CD4-positive, alpha-beta T cell (primary cell): ENCODE data around the gene CCL15. TPM values are rescaled to one million over a fixed set of nuclear protein-coding genes. Genes with fewer than 3 reads are reported as not detected.

Experiments used
- ATAC-seq: fragments of 200-7000 bp; cut with Tn5 transposase; one replicate; pipeline ENCODE4 v1.10.0; 2022; ENCODE audit warnings: mild to moderate bottlenecking; ENCODE audit not compliant: poor library complexity
- CTCF ChIA-PET: fragments of 350-600 bp; sonication (Branson Sonifier 250); formaldehyde crosslinking; loops from one replicate; lab custom pipeline; 2021; ENCODE audit warnings: antibody characterized with exemption, inconsistent platforms; lab: Charles Lee
- POLR2A ChIA-PET: fragments of 350-600 bp; sonication (Branson Sonifier 250); formaldehyde crosslinking; loops from one replicate; lab custom pipeline; 2021; ENCODE audit warnings: antibody characterized with exemption, inconsistent platforms; lab: Charles Lee
- DNase-seq, 14 experiments: peaks; one replicate each; pipeline ENCODE4 v3.0.0-alpha.2; 2013 to 2020; ENCODE audit warnings: mixed read lengths in 2 of 14
- H3K27ac ChIP-seq, 2 donors: one replicate each; pipeline versions ENCODE4 v1.5.1 to v1.7.0; 2013; ENCODE audit warnings: low read length in 2 of 2, low read depth in 1 of 2, mild to moderate bottlenecking in 1 of 2
- H3K27me3 ChIP-seq, 2 experiments: 1 replicate in 1 of 2; 2 replicates in 1 of 2; pipeline versions ENCODE4 v1.6.1 to v1.7.0; 2013; ENCODE audit warnings: low read length in 2 of 2, control low read depth in 1 of 2, mild to moderate bottlenecking in 1 of 2, moderate library complexity in 1 of 2; ENCODE audit not compliant: insufficient read depth in 2 of 2, control insufficient read depth in 1 of 2
- H3K36me3 ChIP-seq: one replicate; pipeline ENCODE4 v1.6.1; 2013; ENCODE audit warnings: low read length, control low read depth; ENCODE audit not compliant: insufficient read depth
- H3K4me1 ChIP-seq: one replicate; pipeline ENCODE4 v1.6.1; 2013; ENCODE audit warnings: low read length, control low read depth; ENCODE audit not compliant: insufficient read depth
- H3K4me3 ChIP-seq: one replicate; pipeline ENCODE4 v1.5.1; 2013; ENCODE audit warnings: mild to moderate bottlenecking, low read length, moderate library complexity
- H3K9me3 ChIP-seq, 2 experiments: 1 replicate in 1 of 2; 2 replicates in 1 of 2; pipeline versions ENCODE4 v1.6.1 to v1.7.0; 2013; ENCODE audit warnings: low read length in 2 of 2, mild to moderate bottlenecking in 2 of 2, control low read depth in 1 of 2, moderate library complexity in 1 of 2; ENCODE audit not compliant: control insufficient read depth in 1 of 2, insufficient read depth in 1 of 2
- H3K27ac Mint-ChIP-seq: one replicate; pipeline ENCODE4 v1.8.0; 2020; ENCODE audit warnings: mixed read lengths
- H3K27me3 Mint-ChIP-seq: one replicate; pipeline ENCODE4 v1.8.0; 2021; ENCODE audit warnings: mixed read lengths
- H3K36me3 Mint-ChIP-seq: one replicate; pipeline ENCODE4 v1.8.0; 2021; ENCODE audit warnings: low read depth, mixed read lengths
- H3K4me1 Mint-ChIP-seq: one replicate; pipeline ENCODE4 v1.8.0; 2021; ENCODE audit warnings: low read depth, mixed read lengths
- H3K4me3 Mint-ChIP-seq: one replicate; pipeline ENCODE4 v1.8.0; 2020; ENCODE audit warnings: mild to moderate bottlenecking, mixed read lengths
- H3K9me3 Mint-ChIP-seq: one replicate; pipeline ENCODE4 v1.8.0; 2020; ENCODE audit warnings: mixed read lengths
- CTCF ChIP-seq: fragments of 200-600 bp; IDR thresholded peaks from one replicate; pipeline ENCODE4 v1.8.0; 2022; ENCODE audit warnings: antibody characterized with exemption, mild to moderate bottlenecking
- intact Hi-C, 2 experiments: fragments of 100-400 bp; cut with DNase I in 1 of 2; cut with micrococcal nuclease in 1 of 2; formaldehyde crosslinking; loops; one replicate each; pipeline versions ENCODE4 v1.15.1 to v1.9.0; 2023 to 2025; cut with DNase I, micrococcal nuclease
- total RNA-seq, 174 experiments: library from RNA in 2 of 174; stranded (reverse) in 2 of 174; gene quantifications; one replicate each; pipeline ENCODE4 v1.2.3 and lab custom pipeline; 2021 to 2026

The CCL15 gene
- total RNA-seq, 2 experiments from 2014 or later: not detected

DNA sequence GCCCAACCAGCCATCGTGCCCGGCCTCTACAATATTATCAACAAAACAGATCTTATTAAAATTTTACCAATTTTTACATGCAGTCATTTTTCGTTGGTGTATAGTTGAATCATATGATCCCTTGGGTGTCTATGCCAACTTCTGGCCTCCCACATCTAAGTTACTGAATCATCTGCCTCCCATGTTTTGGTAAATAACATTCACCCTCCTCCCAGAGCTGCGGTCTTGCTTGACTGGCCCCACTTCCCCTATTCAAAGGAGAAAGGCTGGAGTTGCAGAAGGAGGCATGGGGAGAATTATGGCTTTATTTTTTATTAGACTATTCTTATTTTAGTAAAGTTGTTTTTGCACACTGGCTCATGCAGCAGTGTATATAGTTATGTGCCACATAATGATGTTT lies 34.9 kb upstream of the CCL15 start:
- Histone ChIP-seq H3K27me3 (peaks cover 0 to 6% of the 10 kb centered on the region in 2 experiments), H3K4me1 (no peaks in the 10 kb centered on the region), H3K4me3 (no peak overlapping the region), H3K27ac (no peak overlapping the region), H3K36me3 (no peaks in the 10 kb centered on the region), H3K9me3 (no peaks in the 10 kb centered on the region)
- Mint-ChIP-seq H3K9me3 (no peaks in the 10 kb centered on the region), H3K4me3 (no peak overlapping the region), H3K27me3 (peaks cover 35% of the 10 kb centered on the region), H3K36me3 (no peaks in the 10 kb centered on the region), H3K4me1 (no peaks in the 10 kb centered on the region), H3K27ac (no peak overlapping the region)
- ChIA-PET POLR2A (no interaction called here), CTCF (no interaction called here)
- DNase-seq: peak in 2 of 14 experiments; percentile 18 to 37
- intact Hi-C loops: no loop called here
- no peak for TF ChIP-seq CTCF
- no peak for ATAC-seq

GRCh38 chr17:36034127-36034526 lies 32.8 kb upstream of the CCL15 start:
- Mint-ChIP-seq H3K4me1 (no peaks in the 10 kb centered on the region), H3K4me3 (no peak overlapping the region), H3K27me3 (peaks cover 46% of the 10 kb centered on the region), H3K36me3 (no peaks in the 10 kb centered on the region), H3K27ac (no peak overlapping the region), H3K9me3 (no peaks in the 10 kb centered on the region)
- TF ChIP-seq CTCF: no peak
- CTCF ChIA-PET: no interaction called here
- Histone ChIP-seq H3K27ac (no peak overlapping the region), H3K4me3 (no peak overlapping the region), H3K36me3 (no peaks in the 10 kb centered on the region), H3K27me3 (peaks cover 6% of the 10 kb centered on the region in 2 experiments), H3K9me3 (no peaks in the 10 kb centered on the region), H3K4me1 (no peaks in the 10 kb centered on the region)
- intact Hi-C loops: no loop called here
- POLR2A ChIA-PET: no interaction called here
- ATAC-seq (no peak), DNase-seq (peak in 3 of 14 experiments; percentile 7 to 27 (median 25))

DNA sequence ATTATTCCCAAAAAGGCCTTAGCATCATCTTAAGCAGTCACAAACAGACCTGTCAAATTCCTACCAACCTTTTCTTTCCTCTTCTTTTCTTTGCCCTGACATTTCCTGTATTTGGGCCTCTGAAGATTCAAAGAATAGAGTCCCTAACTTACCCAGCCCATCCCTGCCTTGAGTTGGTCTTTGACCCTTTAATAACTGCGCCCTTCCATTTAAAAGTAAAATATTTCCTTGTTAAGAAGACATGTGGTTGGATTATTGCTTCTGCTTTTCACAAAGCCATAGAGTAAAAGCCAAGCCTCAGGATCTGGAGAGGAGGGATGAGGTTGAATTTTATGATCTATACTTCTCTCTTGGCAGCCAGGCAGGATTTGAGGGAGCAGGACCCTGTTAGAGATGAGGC lies 29.6 kb upstream of the CCL15 start:
- Histone ChIP-seq H3K4me3 (no peak overlapping the region), H3K36me3 (no peaks in the 10 kb centered on the region), H3K27ac (no peak overlapping the region), H3K9me3 (no peaks in the 10 kb centered on the region), H3K4me1 (no peaks in the 10 kb centered on the region), H3K27me3 (peaks cover 6% of the 10 kb centered on the region in 2 experiments)
- Mint-ChIP-seq H3K27me3 (peaks cover 57% of the 10 kb centered on the region), H3K36me3 (no peaks in the 10 kb centered on the region), H3K27ac (no peak overlapping the region), H3K4me1 (no peaks in the 10 kb centered on the region), H3K4me3 (no peak overlapping the region), H3K9me3 (no peaks in the 10 kb centered on the region)
- ATAC-seq (no peak), DNase-seq (no peak)
- no peak for TF ChIP-seq CTCF
- ChIA-PET CTCF (no interaction called here), POLR2A (no interaction called here)
- intact Hi-C loops: no loop called here
